Measurements from ENCODE around the gene OR10AD1. TPM values are rescaled to one million over a fixed set of nuclear protein-coding genes. Genes with fewer than 3 reads are reported as not detected.

OR10AD1 gene
- total RNA-seq, 1 donor from 2014 or later, result not detected

- DNase-seq (ENCODE audit: low read depth), result no peak
- H3K4me3 ChIP-seq (ENCODE audit: low read depth, low read length), result no peak overlapping the region
- TF ChIP-seq CTCF (conservative IDR thresholded peaks at IDR 0.05; ENCODE audit: low read depth, low read length), result no peak
Measured at GRCh38 chr12:48177982-48178381, 25.1 kb downstream of the OR10AD1 start.

- TF ChIP-seq CTCF (conservative IDR thresholded peaks at IDR 0.05; ENCODE audit: low read depth, low read length), result no peak
- DNase-seq (ENCODE audit: low read depth), result no peak
- no peak overlapping the region for H3K4me3 ChIP-seq (ENCODE audit: low read depth, low read length)
Measured at GRCh38 chr12:48176417-48176751, 26.7 kb downstream of the OR10AD1 start.

- TF ChIP-seq CTCF (conservative IDR thresholded peaks at IDR 0.05; ENCODE audit: low read depth, low read length), result no peak
- no peak for DNase-seq (ENCODE audit: low read depth)
- H3K4me3 ChIP-seq (ENCODE audit: low read depth, low read length), result no peak overlapping the region
Measured at GRCh38 chr12:48175613-48176416, 27.3 kb downstream of the OR10AD1 start.

- no peak for TF ChIP-seq CTCF (conservative IDR thresholded peaks at IDR 0.05; ENCODE audit: low read depth, low read length)
- no peak for DNase-seq (ENCODE audit: low read depth)
Measured at GRCh38 chr12:48169011-48169410, 34.1 kb downstream of the OR10AD1 start.

GRCh38 chr12:48165089-48165981, 37.8 kb downstream of the OR10AD1 start:
- no peak for DNase-seq (ENCODE audit: low read depth)
- peak; percentile 98 for TF ChIP-seq CTCF (conservative IDR thresholded peaks at IDR 0.05; ENCODE audit: low read depth, low read length)
- no peak overlapping the region for H3K4me3 ChIP-seq (ENCODE audit: low read depth, low read length)

More at GRCh38 chr12:48169011-48169410, 34.1 kb downstream of the OR10AD1 start:
- H3K4me3 ChIP-seq (ENCODE audit: low read depth, low read length), result no peak overlapping the region

- TF ChIP-seq CTCF (conservative IDR thresholded peaks at IDR 0.05; ENCODE audit: low read depth, low read length), result no peak
- H3K4me3 ChIP-seq (ENCODE audit: low read depth, low read length), result no peak overlapping the region
- DNase-seq (ENCODE audit: low read depth), result no peak
Measured at GRCh38 chr12:48164451-48164850, 38.6 kb downstream of the OR10AD1 start.

Data from epithelial cell of proximal tubule (primary cell).